Left kidney (tissue), 2 donors: ENCODE measurements around the gene TST. TPM values are rescaled to one million over a fixed set of nuclear protein-coding genes. Genes with fewer than 3 reads are reported as not detected.

Experiments
- DNase-seq: peaks from one replicate; pipeline ENCODE4 v3.0.0-alpha.2; 2013
- polyA plus RNA-seq: library from polyadenylated mRNA; unstranded; fragments of 120-200 nt; gene quantifications from one replicate; pipeline ENCODE4 v1.2.1, GENCODE V29; 2013; ENCODE audit not compliant: insufficient read length

The TST gene
- polyA plus RNA-seq, 1 donor: 39.1 TPM

- no peak for DNase-seq
Observed at GRCh38 chr22:36988075-36988832, 31.0 kb downstream of the TST start.

- no peak for DNase-seq
Observed at GRCh38 chr22:36986242-36986821, 32.9 kb downstream of the TST start.

DNA sequence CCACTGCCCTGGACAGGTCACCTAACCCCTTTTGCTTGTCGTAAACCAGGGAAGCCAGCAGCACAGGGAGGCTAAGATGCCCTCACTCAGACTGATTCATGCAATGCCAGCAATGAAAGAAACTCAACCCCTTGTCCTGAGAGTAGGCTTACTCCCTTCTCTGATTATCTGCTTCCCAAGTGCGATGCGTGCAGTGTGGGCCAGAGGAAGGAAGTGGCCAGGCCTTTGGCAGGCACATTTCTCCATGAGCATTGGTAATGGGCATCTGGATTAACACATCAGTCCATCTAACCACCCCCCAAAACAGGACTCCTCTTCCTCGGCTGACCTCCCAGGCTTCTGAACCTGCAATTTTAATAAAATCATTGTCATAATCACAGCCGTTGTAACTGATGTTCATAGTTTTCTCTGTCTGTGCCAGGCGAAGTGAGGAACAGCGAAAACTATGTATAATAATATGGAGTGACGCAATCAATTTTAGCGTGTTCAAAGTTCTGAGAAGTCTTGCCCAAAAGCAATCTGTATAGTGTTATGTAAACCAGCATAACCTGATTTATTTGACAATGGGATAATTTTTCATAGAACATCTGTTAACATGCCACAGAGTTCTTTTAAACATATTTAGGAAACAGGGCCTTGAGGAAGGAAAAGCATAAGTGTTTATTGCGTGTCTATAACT, 33.9 kb downstream of the TST start:
- DNase-seq: no peak

DNA sequence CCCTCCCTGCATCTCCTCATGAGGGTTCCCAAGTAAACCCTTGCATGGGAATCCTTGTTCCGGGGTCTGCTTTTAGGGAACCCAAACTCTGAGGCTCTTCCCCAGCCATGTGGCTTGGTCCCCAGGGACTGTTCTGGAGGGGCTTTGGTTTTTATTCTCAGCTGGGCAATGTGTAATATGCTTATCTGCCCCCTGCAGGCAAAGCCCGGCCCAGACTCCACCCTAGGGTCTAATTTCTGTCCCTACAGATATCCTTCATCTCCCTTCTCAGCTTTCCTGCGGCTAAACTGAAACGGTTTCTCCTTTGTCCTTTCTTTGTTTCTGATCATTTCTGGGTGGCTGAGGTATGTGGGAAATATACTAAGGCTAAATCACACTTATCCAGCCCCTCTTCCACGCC, 37.1 kb downstream of the TST start:
- DNase-seq: no peak

- DNase-seq: no peak
Observed at GRCh38 chr22:36981247-36981775, 37.9 kb downstream of the TST start.

- no peak for DNase-seq
Observed at GRCh38 chr22:36979016-36979910, 40.0 kb downstream of the TST start.

DNA sequence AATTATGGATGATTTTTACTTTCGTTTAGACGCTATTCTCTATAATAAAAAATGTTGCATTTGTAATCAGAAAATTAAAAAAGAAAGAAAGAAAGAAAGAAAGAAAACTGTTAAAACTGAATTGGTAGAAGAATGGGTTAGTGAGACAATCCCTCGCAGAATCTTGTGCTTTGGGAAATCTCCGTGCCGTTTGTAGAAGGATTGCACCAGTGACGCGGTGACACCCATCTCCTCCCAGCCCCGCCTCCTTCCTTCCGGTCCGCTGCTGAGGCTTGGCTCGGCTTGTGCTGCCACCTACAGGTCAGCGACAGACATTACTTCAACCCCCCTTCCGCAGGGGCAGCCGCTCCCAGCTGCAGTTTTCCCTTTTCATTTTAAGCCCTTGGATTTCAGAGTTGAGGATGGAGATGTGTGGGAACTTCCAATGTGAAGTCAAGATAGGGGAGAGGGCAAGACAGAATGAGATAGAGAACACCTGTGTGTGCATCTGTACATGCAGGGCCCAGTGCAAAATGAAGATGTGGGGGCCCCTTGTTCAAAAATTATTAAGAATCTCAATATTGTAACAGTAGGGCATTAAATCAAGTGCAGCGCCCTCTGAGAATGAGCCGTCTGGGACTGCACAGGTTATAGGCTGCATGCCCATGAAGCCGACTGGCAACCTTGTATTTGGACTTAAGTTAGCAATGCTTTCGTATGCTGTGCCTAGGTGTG, 41.1 kb downstream of the TST start:
- peak; percentile 85 for DNase-seq

DNA sequence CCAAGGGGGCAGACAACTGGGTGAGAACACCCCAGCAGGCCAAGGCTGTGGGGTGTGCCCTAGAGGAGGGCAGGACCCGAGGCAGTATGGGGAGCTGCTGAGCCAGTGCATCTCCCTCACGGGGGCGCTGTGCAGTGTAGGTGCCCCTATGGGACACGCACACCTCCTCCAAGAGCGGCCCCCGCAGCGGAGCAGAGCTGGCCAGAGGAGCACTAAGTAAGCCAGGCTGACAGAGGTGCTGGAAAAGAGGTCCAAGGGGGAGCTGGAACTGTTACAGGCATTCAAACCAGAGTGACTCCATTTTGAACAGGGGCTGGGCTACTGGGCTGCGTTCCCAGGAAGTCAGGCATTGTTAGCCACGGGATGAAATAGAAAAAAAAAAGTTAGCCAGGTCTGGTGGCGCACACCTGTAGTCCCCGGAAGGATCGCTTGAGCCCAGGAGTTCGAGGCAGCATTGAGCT, 41.8 kb downstream of the TST start:
- DNase-seq: no peak

DNA sequence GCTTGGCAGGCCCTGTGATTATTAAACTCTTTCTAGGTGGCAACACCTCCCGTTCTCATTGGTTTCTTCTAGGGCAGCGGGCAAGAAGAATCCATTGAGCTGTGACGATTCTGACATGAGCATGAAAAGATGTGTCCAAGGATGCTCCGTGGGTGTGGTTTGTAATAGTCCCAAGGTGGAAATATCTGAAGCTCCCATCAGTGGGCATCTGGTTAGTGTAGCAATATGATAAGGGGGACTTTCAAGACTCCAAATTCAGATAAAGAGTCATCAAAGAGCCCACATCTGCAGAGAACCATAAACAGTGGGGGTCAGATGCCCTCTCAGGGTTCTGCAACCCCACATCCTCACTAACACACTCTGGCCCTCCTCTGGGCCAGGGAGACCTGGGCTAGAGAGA, 42.6 kb downstream of the TST start:
- no peak for DNase-seq

- no peak for DNase-seq
Observed at GRCh38 chr22:36971341-36972125, 47.7 kb downstream of the TST start.

- DNase-seq: no peak
Observed at GRCh38 chr22:36968249-36968964, 50.8 kb downstream of the TST start.

- no peak for DNase-seq
Observed at GRCh38 chr22:36966851-36967540, 52.3 kb downstream of the TST start.

DNA sequence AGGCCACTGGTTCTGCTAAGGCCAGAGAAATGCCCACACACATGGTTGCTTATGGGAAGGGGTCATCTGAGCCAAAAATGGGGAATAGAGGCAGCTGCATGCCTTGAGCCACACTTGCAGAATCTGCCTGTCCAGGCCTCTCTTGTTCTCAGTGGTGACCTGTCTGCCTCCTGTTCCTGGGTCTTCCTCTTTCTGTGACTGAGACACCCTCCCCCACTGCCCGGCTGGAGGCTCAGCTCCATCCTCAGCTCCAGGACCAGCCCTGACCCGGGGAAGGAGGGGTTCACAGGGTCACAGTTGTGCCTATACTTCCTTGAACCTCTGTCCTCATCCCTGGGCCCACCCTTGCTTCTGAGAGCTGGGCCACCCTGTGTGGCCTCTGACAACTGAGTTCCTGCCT, 53.6 kb downstream of the TST start:
- DNase-seq: no peak

DNA sequence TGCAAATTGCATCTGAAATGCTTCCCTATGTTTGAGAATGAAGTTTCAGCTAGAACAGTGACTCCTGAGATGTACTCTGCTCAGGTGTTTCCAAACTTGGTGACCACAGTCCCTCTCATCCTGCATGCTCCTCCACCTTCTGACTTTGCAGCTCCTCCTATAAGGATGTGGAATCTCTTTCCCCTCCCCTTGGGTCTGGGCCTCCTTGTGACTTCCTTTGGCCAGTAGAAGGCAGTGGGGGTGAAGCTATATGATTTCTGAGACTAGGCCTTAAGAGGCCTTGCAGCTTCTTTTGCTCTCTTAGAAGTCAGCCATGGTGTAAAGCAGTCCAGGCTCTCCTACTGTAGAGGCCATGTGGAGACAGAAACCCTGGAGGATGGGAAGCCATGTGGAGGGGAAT, 55.1 kb downstream of the TST start:
- no peak for DNase-seq

DNA sequence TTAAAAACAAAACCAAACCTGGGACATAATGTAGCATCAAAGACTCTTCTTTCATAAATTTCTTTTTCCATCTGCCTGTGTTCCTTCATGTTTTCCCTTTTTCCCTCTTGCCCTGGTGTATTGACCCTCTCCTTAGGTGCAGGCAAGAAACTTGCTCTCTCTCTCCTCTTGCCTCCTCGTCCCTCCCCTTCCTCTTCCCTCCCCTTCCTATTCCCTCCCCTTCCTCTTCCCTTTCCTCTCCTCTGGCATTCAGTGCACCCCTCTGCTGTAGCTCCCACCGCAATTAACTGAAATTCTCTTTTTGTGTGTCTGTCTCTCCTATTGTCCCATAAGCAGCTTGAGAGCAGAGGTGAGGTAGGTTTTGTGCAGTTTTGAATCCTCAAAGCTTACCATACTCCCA, 55.9 kb downstream of the TST start:
- no peak for DNase-seq

- no peak for DNase-seq
Observed at GRCh38 chr22:36961626-36962025, 57.6 kb downstream of the TST start.
